ENCODE data around the gene SYNJ1. TPM values are rescaled to one million over a fixed set of nuclear protein-coding genes. Genes with fewer than 3 reads are reported as not detected.

Gene SYNJ1
- total RNA-seq, 2 donors from 2014 or later = 7.9 to 9.2 TPM

- WGBS = 85% methylated on average over 8 of the region's 8 CpGs
- H3K4me3 ChIP-seq = no peak overlapping the region
- H3K27ac ChIP-seq = no peak overlapping the region
- intact Hi-C loops (cut with DNase I) = no loop called here
- TF ChIP-seq POLR2A (IDR thresholded peaks at IDR 0.05) (no peak), POLR2AphosphoS5 (IDR thresholded peaks at IDR 0.05) (no peak)
- TF ChIP-seq, protein P1, sequence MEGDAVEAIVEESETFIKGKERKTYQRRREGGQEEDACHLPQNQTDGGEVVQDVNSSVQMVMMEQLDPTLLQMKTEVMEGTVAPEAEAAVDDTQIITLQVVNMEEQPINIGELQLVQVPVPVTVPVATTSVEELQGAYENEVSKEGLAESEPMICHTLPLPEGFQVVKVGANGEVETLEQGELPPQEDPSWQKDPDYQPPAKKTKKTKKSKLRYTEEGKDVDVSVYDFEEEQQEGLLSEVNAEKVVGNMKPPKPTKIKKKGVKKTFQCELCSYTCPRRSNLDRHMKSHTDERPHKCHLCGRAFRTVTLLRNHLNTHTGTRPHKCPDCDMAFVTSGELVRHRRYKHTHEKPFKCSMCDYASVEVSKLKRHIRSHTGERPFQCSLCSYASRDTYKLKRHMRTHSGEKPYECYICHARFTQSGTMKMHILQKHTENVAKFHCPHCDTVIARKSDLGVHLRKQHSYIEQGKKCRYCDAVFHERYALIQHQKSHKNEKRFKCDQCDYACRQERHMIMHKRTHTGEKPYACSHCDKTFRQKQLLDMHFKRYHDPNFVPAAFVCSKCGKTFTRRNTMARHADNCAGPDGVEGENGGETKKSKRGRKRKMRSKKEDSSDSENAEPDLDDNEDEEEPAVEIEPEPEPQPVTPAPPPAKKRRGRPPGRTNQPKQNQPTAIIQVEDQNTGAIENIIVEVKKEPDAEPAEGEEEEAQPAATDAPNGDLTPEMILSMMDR (IDR thresholded peaks at IDR 0.05) = no peak
- no peaks in the 10 kb centered on the region for H3K4me1 ChIP-seq (replicated peaks)
- no peaks in the 10 kb centered on the region for H3K27me3 ChIP-seq (replicated peaks; ENCODE audit: insufficient read depth)
- no peak for DNase-seq (ENCODE audit: low spot score)
- no peaks in the 10 kb centered on the region for H3K36me3 ChIP-seq
- no peaks in the 10 kb centered on the region for H3K9me3 ChIP-seq
These were observed 143.3 kb downstream of the SYNJ1 start for GRCh38 chr21:32584472-32584871.

- Histone ChIP-seq H3K9me3 (no peaks in the 10 kb centered on the region), H3K4me3 (no peak overlapping the region), H3K27ac (no peak overlapping the region), H3K27me3 (replicated peaks; ENCODE audit: insufficient read depth) (no peaks in the 10 kb centered on the region), H3K36me3 (no peaks in the 10 kb centered on the region), H3K4me1 (replicated peaks) (no peaks in the 10 kb centered on the region)
- DNase-seq (ENCODE audit: low spot score) = no peak
- 84% methylated on average over 13 of the region's 13 CpGs for WGBS
- TF ChIP-seq POLR2A (IDR thresholded peaks at IDR 0.05) = no peak
- TF ChIP-seq, protein P1 (IDR thresholded peaks at IDR 0.05) = no peak
- TF ChIP-seq POLR2AphosphoS5 (IDR thresholded peaks at IDR 0.05) = no peak
- intact Hi-C loops (cut with DNase I) = no loop called here
These were observed 146.1 kb downstream of the SYNJ1 start for GRCh38 chr21:32581732-32582131.

DNA sequence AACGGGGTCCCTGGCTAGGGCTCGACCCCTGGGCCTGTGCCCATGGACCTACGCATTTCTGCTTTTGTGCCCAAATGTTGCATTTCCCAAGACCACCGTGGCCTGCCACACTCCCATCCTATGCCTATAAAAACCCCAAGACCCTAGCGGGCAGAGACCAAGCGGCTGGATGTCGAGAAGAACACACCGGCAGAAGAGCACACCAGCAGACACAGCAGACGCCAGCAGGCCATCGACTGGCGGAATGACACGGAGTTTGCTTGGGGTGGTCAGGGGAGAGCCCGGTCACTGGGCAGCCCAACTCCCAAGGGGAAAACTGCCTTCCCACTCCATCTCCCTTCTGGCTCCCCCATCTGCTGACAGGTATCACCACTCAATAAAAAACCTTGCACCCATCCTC lies 146.9 kb downstream of the SYNJ1 start:
- no peaks in the 10 kb centered on the region for H3K36me3 ChIP-seq
- TF ChIP-seq POLR2A (IDR thresholded peaks at IDR 0.05) = no peak
- intact Hi-C loops (cut with DNase I) = no loop called here
- 96% methylated on average over 13 of the region's 13 CpGs for WGBS
- no peaks in the 10 kb centered on the region for H3K4me1 ChIP-seq (replicated peaks)
- no peak for DNase-seq (ENCODE audit: low spot score)
- H3K27me3 ChIP-seq (replicated peaks; ENCODE audit: insufficient read depth) = no peaks in the 10 kb centered on the region
- H3K4me3 ChIP-seq = no peak overlapping the region
- no peaks in the 10 kb centered on the region for H3K9me3 ChIP-seq
- H3K27ac ChIP-seq = no peak overlapping the region

Other genes starting within 250 kb of the SYNJ1 start
- gene TCP10L, start 142.5 kb downstream of the SYNJ1 start, total RNA-seq = 10 to 100 TPM in 1 of 2 donors, 1 to 10 TPM in 1; 1.9 to 17.8 TPM
- 10 to 100 TPM; 43.4 to 44.5 TPM for gene CFAP298, start 115.6 kb downstream of the SYNJ1 start, total RNA-seq
- gene PAXBP1, start 43.7 kb upstream of the SYNJ1 start, total RNA-seq = 10 to 100 TPM; 27.0 to 35.8 TPM

Data from prostate gland (tissue), 2 donors.